Liver (tissue), 9 donors: Measurements from ENCODE around the gene ASIC4. TPM values are rescaled to one million over a fixed set of nuclear protein-coding genes. Genes with fewer than 3 reads are reported as not detected.

Experiments used
- DNase-seq: peaks from one replicate; pipeline ENCODE4 v3.0.0-alpha.2; 2017; ENCODE audit warnings: low spot score
- H3K27ac ChIP-seq, 2 donors: one replicate each; pipeline ENCODE4 v1.7.0; 2013; ENCODE audit warnings: inconsistent platforms in 2 of 2, low read length in 2 of 2, control low read depth in 1 of 2, low read depth in 1 of 2, mild to moderate bottlenecking in 1 of 2
- H3K27me3 ChIP-seq, 4 donors: one replicate each; pipeline versions ENCODE4 v1.6.1 to v1.7.0; 2013; ENCODE audit warnings: low read length in 3 of 4, inconsistent platforms in 1 of 4, mild to moderate bottlenecking in 1 of 4, moderate library complexity in 1 of 4; ENCODE audit not compliant: control insufficient read depth in 4 of 4, insufficient read depth in 4 of 4
- H3K36me3 ChIP-seq, 4 donors: one replicate each; pipeline versions ENCODE4 v1.6.1 to v1.7.0; 2013; ENCODE audit warnings: low read length in 3 of 4, mild to moderate bottlenecking in 3 of 4, low read depth in 1 of 4, moderate library complexity in 1 of 4; ENCODE audit not compliant: control insufficient read depth in 4 of 4, insufficient read depth in 3 of 4
- H3K4me1 ChIP-seq, 4 donors: one replicate each; pipeline versions ENCODE4 v1.6.1 to v1.7.0; 2013; ENCODE audit warnings: low read length in 3 of 4, mild to moderate bottlenecking in 3 of 4, moderate library complexity in 1 of 4; ENCODE audit not compliant: control insufficient read depth in 4 of 4, insufficient read depth in 4 of 4
- H3K4me3 ChIP-seq, 3 donors: one replicate each; pipeline versions ENCODE4 v1.6.1 to v1.7.0; 2013; ENCODE audit warnings: low read length in 3 of 3, control low read depth in 1 of 3, low read depth in 1 of 3, mild to moderate bottlenecking in 1 of 3
- H3K9ac ChIP-seq, 2 donors: one replicate each; pipeline ENCODE4 v1.7.0; 2013; ENCODE audit warnings: low read length in 2 of 2, mild to moderate bottlenecking in 2 of 2, moderate library complexity in 2 of 2, control low read depth in 1 of 2, low read depth in 1 of 2
- H3K9me3 ChIP-seq, 4 donors: one replicate each; pipeline versions ENCODE4 v1.6.1 to v1.7.0; 2013; ENCODE audit warnings: low read length in 3 of 4; ENCODE audit not compliant: control insufficient read depth in 4 of 4
- ATF3 ChIP-seq: IDR thresholded peaks from 2 replicates; pipeline ENCODE4 v1.6.1; 2016; ENCODE audit warnings: antibody characterized with exemption
- CTCF ChIP-seq: fragments of 150-350 bp; IDR thresholded peaks from 2 replicates; pipeline ENCODE4 v1.5.1; 2017; ENCODE audit warnings: improper control_type of control experiment, low read depth, low read length; ENCODE audit not compliant: missing input control
- EGR1 ChIP-seq, 2 donors: IDR thresholded peaks; 2 replicates each; pipeline ENCODE4 v1.6.1; 2016 to 2018; ENCODE audit warnings: antibody characterized with exemption in 2 of 2, low read depth in 2 of 2
- FOXA1 ChIP-seq: IDR thresholded peaks from 2 replicates; pipeline ENCODE4 v1.6.1; 2016; ENCODE audit warnings: antibody characterized with exemption
- GABPA ChIP-seq, 2 donors: IDR thresholded peaks in 1 of 2; conservative IDR thresholded peaks in 1 of 2; 2 replicates each; pipeline ENCODE4 v1.6.1; 2016; ENCODE audit warnings: antibody characterized with exemption in 2 of 2, mild to moderate bottlenecking in 1 of 2, moderate library complexity in 1 of 2
- HNF4A ChIP-seq, 2 donors: conservative IDR thresholded peaks; 2 replicates each; pipeline ENCODE4 v1.6.1; 2016; ENCODE audit warnings: antibody characterized with exemption in 2 of 2, mild to moderate bottlenecking in 2 of 2
- HNF4G ChIP-seq: IDR thresholded peaks from 2 replicates; pipeline ENCODE4 v1.6.1; 2016; ENCODE audit warnings: antibody characterized with exemption
- JUND ChIP-seq, 2 donors: IDR thresholded peaks; 2 replicates each; pipeline ENCODE4 v1.6.1; 2016; ENCODE audit warnings: antibody characterized with exemption in 2 of 2
- MAX ChIP-seq: IDR thresholded peaks from 2 replicates; pipeline ENCODE4 v1.6.1; 2016; ENCODE audit warnings: antibody characterized with exemption
- REST ChIP-seq: IDR thresholded peaks from 2 replicates; pipeline ENCODE4 v1.6.1; 2016; ENCODE audit warnings: antibody characterized with exemption, mild to moderate bottlenecking
- RXRA ChIP-seq, 2 donors: IDR thresholded peaks; 2 replicates each; pipeline ENCODE4 v1.6.1; 2017 to 2018; ENCODE audit warnings: antibody characterized with exemption in 2 of 2, mild to moderate bottlenecking in 1 of 2
- TAF1 ChIP-seq: conservative IDR thresholded peaks from 2 replicates; pipeline ENCODE4 v1.6.1; 2016; ENCODE audit warnings: antibody characterized with exemption, mild to moderate bottlenecking
- YY1 ChIP-seq: IDR thresholded peaks from 2 replicates; pipeline ENCODE4 v1.6.1; 2016; ENCODE audit warnings: antibody characterized with exemption, mild to moderate bottlenecking
- ZBTB33 ChIP-seq: IDR thresholded peaks from 2 replicates; pipeline ENCODE4 v1.6.1; 2016; ENCODE audit warnings: antibody characterized with exemption
- WGBS: extraction: QIAGEN DNeasy Blood & Tissue Kit; methylation state at CpG from one replicate; pipeline ENCODE4 v1.1.7; 2013; 5-methylcytosine and 5-hydroxymethylcytosine counted together
- polyA plus RNA-seq, 2 donors: library from polyadenylated mRNA; stranded (reverse) in 1 of 2; unstranded in 1 of 2; fragments of 200-250 nt in 1 of 2; fragments of >200 nt in 1 of 2; fragmentation: Nextera tagmentation in 1 of 2; extraction: Ambion mirVana in 1 of 2; gene quantifications; one replicate each; pipeline versions ENCODE4 v1.2.1 to v1.2.3, GENCODE V29; 2013 to 2015
- total RNA-seq, 2 donors: library from RNA; depleted of rRNA; stranded (reverse); fragments of >200 nt; gene quantifications; one replicate each; pipeline ENCODE4 v1.2.3, GENCODE V29; 2014
- donor health status: healthy.
- donor health status: healthy.
- donor health status: healthy.
- donor health status: healthy.
- donor health status: healthy.

ASIC4 gene
- total and polyA plus RNA-seq, 4 donors, result 0.08 to 1.5 TPM; not detected in 2

- Histone ChIP-seq H3K9ac (no peak overlapping the region), H3K9me3 (no peaks in the 10 kb centered on the region), H3K4me3 (no peak overlapping the region), H3K4me1 (peaks cover 4 to 15% (median 6%) of the 10 kb centered on the region in 4 donors), H3K27me3 (peaks cover 0 to 2% (median 0%) of the 10 kb centered on the region in 4 donors), H3K27ac (no peak overlapping the region), H3K36me3 (no peaks in the 10 kb centered on the region)
- no peak for DNase-seq
- 85% methylated on average over 22 of the region's 22 CpGs for WGBS
- TF ChIP-seq MAX (no peak), CTCF (no peak), HNF4G (no peak), EGR1 (IDR thresholded peaks at IDR 0.05; ENCODE audit: low read depth in 2 of 2) (no peak), JUND (IDR thresholded peaks at IDR 0.05) (no peak), TAF1 (no peak), ZBTB33 (no peak), HNF4A (conservative IDR thresholded peaks at IDR 0.05) (no peak), RXRA (IDR thresholded peaks at IDR 0.05) (no peak), FOXA1 (no peak), YY1 (no peak), GABPA (IDR thresholded peaks at IDR 0.05 in 1 of 2, conservative IDR thresholded peaks at IDR 0.05 in 1 of 2) (no peak), REST (no peak), ATF3 (no peak)
Measured at GRCh38 chr2:219574484-219575311, 60.4 kb downstream of the ASIC4 start.
